ENCODE data around the gene CPED1.
"Not testable (repeated sequence)": the region's sequence is repeated elsewhere in the genome, so short reads cannot be mapped to it uniquely, and the experiment has no call there.

Gene CPED1

DNA sequence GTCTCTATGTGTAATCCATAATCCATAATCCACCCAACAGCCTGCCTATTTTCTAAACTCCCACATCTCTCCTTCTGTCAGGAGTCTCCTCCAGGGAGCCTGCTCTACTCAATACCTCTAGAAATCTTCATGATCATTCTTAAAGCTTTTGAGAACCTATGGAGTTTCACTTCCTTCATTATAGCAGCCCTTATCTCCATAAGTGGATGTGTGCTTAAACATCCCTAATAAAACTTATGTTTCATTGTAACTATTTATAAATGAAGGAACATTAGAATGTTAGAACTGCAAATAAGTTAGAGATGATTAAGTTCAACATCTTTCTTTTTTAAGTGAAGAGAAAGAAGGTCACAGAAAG is 8.5 kb downstream of the CPED1 start:
- DNase-seq (ENCODE audit: low spot score), result no peak

DNA sequence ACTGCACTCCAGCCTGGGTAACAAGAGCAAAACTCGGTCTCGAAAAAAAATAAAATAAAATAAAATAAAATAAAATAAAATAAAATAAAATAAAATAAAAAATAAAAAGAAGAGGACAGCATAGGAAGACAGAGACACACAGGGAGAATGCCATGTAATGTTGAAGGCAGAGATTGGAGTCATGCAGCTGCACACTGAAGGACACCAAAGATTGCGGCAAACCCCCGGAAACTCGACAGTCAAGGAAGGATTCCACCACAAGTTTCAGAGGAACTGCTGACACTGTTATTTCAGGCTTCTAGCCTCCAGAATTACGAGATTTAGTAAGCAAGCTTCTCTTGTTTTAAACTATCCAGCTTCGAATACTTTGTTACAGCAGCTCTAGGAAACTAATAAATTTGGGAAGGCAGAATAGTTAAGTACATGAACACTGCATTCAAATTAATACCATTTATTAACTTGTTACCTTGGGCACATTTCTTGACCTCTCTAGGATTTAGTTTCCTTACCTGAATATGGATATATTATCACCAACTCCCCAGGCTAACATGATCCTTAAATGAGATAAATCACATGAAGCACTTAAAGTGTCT is 9.5 kb downstream of the CPED1 start:
- DNase-seq (ENCODE audit: low spot score), result no peak

DNA sequence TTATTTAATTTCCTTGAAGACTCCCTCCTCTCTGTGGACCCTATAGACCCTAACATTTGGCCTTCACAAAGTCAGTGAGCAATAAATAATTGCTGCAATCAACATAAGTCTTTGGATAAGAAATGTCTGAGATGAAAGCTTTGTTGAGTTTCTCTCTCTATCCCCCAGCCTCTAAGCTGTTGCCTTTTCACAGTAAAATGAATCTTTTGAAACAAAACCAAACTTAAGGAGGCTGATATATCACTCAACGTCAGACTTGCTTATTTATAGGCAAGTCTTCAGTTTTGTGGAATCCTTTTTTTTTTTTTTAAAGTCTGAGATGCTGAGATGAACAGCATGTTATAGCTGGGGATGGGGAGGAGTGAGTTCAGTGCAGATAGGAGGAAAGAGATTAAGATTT is 10.0 kb downstream of the CPED1 start:
- DNase-seq (ENCODE audit: low spot score), result no peak

DNA sequence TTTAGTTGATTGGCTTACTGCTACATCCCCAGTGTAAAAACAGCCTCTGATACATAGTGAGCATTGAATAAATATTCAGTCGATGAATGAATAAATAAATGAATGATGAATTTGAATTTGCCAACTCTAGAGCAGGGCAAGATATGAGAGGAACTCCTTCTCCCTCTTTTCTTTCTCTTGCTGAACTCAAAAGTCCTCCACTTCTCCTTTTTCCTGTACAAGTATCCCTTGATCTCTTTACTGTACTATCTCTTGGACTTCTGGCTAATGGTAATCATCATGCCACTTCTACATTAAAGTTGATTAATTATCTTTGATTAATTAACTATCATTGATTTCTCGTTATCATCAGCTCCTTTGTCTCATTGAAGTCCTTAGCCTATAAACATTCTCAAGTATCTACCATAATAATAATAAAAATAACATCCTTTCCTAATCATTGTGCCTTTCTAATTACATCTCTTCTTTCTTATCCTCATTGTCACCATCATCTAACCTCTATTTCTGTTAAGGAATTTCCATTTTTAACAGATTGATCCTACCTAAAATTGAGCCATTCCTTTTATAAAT is 10.6 kb downstream of the CPED1 start:
- no peak for DNase-seq (ENCODE audit: low spot score)

DNA sequence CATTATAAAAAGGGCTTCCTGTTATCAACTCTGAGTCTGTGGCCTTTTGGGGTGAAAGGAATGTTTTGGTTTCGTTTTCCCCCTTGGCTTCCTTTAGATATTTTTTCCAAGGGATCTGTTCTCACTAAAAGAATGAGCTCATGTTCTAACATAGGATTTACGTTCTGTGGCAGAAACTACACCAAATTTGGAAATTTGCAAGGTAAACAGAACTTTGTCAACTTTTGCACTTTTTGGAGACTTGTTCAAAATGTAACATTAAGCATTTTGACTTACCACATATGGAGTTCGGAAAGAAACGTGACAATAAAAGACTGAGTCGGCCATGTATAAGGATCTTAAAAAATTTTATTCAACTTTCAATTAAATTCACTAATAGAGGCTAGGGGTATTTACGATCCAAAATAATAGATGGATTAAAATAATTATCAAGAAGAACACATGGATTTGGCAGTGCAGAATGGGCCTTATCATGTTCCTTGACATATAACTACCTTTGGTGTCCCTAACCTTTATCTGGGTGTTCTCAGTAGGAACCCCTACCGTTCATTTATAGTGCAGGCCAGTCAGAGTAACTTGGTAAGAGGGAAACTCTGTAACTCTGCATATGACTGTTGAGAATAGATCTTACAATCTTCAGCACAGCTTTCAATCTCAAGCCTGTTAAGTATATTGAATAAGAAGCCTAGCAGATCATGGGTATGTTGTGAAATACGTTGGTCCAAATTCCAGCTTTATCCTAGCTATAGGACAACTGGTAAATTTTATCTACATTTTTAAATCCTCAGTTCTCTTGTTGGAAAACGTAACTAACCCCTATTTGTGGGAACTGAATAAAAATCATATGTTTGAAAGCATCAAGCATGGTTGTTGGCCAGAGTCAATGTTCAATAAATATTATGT is 11.8 kb downstream of the CPED1 start:
- no peak for DNase-seq (ENCODE audit: low spot score)

DNA sequence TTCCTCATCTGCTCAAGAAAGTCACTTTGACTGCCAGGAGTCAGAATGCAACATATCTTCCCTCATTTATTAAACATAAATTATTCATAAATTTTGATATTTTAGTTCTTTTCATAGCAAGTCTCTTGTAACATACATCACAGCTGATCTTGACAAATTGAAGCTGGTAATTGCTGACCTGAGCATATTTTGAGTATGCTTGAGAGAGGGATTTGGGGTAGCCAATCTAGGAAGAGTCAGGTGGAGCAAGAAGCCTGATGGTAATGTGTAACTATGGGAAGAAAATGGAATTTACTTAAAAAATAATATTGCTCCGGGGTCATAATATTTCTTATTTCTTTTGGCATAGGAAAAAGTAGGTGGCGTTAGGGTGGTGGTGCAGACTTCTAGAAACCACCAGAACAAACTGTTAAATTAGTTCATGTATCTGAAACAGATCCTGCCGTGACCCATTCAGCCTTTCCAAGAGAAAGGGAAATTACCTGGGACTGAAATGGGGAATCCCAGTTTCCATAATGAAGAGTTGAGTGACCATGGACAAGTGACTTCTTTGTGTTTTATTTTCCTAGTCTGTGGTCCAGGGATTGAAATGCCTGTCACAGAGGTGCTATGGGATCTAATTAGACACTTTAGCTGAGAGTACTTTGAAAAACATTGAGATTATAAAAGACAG is 12.9 kb downstream of the CPED1 start:
- no peak for DNase-seq (ENCODE audit: low spot score)

DNA sequence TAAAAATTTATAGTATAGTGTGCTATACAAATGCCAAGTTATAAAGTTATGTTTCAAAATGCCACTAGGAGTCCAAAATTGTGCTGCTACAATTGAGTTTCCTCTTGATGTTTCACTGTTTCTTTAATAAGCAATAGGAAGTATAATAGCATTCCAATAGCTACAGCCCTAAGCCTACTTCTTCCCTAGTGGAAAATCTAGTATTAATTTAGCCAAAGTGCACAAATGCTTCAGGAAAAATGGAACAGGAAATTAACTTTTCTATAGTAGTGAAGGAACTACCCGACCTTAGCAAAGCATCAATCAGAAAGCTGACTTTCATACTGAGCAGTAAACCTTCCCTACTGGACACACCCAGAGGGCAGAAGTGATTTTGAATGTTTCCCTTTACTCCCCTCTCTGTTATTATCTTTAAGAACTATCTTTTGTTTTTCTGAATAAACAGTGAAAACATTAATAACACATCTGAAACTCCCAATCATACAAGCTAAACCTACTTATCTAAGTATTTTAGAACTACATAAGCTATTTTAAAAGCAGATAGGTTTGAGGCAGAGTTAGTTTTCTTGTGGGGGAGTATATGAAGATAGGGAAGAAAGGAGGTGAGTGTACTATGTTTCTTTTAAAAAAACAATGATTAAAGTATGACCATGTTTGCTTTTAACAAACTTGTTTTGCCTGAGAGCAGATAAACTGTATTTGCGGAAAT is 13.7 kb downstream of the CPED1 start:
- no peak for DNase-seq (ENCODE audit: low spot score)

DNA sequence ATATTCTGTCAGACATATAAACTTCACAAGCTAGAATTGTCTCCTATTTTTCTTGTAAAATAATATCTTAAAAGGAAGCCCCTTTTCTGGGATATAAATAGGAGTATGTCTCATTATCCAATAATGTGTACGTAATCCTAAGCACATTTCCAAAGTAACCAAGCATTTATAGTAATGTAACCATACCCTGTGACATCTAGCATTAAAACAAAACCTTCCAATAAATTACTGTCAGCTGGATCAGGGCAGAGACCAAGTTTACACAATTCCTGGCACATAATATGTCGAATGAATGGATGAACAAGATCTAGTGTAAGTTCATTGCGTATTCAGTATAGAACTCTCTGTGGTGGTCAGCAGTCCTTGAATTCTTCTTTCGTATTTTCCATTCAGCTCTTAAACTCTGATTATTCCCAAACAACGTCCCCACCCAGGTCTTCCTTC is 14.3 kb downstream of the CPED1 start:
- no peak for DNase-seq (ENCODE audit: low spot score)

DNA sequence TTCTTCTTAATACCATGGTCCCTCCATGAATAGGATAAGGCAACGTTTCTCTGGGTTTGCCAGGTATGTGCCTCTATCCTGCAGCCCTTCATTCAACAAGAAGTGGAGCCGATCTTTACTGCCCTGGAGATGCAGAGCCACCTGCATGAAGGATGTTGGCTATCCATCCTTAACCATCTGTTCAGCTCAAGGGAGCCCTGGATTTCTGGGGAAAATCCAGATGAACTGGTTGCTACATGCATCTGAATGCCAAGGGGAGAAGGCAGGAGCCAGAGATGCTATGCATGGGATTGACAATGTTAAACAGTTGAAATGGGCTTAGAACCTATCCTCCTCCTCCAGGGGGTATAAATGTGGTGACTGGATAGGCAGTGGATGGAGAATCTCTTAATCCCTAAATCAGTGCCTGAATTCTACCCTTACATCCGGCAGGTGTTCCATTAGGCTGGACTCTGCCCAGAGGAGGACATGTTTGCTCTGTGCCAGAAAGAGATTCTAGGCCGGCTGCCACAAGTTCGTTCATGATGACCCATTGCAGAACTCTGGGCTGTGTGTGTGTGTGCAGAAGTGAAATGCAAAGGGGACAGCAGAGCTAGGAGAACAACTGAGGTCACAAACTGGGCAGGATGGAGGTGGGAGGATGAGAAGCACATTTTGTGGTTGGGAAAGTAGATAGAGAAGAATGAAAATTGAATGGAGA is 15.6 kb downstream of the CPED1 start:
- no peak for DNase-seq (ENCODE audit: low spot score)

DNA sequence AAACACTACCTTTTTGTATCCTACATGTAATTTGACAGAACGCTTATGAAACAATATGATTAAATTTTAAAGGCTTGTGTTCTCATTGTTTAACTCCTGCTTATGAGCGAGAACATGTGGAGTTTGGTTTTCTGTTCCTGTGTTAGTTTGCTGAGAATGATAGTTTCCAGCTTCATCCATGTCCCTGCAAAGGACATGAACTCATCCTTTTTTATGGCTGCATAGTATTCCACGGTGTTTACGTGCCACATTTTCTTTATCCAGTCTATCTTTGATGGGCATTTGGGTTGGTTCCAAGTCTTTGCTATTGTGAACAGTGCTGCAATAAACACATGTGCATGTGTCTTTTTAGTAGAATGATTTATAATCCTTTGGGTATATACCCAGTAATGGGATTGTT is 16.5 kb downstream of the CPED1 start:
- not testable (repeated sequence) for DNase-seq (ENCODE audit: low spot score)

DNA sequence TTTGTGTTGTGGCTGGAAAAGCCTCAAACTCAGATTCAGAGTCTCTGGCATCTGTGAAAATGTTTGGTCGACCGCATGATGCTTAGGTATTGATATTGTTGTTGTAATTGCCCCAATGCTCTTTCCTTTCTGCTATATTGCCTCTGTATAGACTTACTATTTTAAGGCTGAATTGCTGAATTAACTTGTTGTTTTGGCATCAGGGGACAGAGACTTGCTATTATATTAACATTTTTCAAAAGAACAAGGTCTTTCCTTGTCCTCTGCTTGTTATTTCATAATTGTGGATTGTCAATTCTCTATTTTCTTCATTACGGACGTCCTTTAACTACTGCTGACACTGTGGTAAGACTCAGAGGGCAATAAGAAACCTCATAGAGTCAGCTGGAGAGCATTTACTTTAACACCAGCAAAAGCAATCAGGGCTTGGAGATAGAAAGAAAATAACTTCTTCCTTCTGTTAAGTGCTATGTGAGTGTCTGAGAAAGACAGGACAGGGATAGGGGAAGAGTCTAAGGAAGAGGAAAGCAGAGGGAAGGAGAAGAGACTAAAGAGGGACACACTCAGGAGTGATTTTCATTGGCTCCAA is 17.6 kb downstream of the CPED1 start:
- no peak for DNase-seq (ENCODE audit: low spot score)

DNA sequence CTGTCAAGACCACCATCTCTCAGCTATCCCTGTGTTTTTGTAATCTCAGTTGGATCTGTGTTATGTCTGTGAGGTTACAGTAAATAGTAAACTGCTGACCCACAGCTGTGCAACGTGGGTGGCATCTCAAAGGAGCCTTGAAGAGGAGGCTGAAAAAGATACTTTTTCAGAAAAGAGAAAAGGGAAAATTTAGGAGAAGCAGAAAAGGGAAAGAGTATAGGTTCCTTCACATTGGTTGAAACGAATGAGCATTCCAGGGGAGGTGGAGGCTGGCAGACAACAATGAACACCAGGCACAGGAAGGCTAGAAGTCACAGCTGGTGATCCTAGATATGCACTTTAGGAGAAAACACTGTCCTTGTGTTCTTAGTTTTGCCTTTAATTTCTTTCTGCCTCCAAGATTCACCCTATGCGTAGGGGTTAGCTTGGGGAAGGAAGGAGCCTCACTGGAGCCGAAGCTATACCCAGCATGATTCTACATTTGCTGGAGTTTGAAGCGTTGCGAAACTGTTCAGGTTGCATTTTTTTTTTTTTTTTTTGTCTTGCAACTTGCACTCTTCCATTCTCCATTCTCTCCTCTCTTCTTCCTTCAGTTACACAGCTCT is 18.3 kb downstream of the CPED1 start:
- no peak for DNase-seq (ENCODE audit: low spot score)

DNA sequence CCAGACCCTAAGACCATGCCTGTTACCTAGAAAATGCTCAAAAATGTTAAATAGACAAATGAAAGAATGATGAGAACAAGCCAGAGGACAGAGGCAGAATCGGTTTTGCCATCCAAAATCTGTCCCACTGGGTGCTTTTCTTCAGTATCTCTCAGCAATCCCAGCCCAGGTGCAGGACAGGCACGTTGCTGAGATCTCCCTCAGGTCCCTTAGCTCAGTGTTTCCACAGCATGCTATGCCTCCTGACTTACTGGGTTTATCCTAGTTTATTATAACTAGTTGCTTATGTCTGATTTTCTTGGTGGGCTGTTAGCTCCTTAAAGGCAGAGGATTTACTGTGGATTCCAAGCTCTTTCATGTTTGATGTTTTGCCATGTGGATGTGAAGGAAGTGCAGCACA is 20.3 kb downstream of the CPED1 start:
- no peak for DNase-seq (ENCODE audit: low spot score)

DNA sequence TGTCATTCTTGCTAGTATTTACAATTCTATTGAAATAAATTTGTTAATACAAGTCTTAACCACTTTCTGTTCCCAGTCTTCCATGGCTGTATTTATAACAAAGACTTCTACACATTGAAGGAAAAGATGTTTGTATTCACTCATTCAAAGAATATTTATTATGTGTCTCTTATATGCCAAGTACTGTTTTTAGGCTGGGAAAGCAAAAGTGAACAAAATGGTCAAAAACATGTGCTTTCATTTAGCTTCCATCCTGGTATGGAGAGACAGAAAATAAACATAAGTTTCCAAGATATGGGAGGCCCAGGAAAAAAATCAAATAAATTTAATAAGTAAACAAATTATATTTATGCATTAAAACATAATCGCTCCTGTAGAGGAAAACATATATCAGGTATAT is 22.9 kb downstream of the CPED1 start:
- no peak for DNase-seq (ENCODE audit: low spot score)

DNA sequence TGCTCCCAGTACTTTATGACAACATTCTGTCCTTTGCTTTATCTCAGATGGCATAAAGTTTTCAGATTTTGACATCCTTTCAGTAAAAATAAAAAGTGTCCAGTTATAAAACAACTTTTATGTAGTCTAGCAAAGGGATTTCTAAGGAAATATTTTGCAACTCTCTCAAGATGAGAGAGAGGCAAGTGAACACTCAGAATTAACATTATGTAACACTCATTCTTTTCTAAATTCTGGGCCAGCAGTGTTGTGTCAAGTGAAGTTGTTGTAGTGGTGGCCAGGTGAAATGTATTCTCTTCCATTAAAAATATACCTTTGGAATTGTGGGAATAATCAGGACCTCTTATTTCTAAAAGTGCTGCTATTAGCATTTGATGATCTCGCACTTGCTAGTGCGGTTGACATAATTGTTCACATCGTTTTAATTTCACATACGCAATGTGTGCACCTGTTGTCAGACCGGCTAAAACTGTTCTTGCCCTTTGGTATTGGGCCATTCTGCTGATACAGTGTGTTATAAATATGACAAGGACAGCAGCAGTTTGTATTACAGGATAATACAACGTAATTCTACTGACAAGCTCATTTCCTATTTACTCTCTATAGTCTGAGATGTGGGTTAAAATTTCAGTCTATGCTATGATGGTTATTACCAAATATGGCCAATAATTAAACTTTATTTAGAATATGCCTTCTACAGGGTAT is 23.8 kb downstream of the CPED1 start:
- DNase-seq (ENCODE audit: low spot score), result no peak

DNA sequence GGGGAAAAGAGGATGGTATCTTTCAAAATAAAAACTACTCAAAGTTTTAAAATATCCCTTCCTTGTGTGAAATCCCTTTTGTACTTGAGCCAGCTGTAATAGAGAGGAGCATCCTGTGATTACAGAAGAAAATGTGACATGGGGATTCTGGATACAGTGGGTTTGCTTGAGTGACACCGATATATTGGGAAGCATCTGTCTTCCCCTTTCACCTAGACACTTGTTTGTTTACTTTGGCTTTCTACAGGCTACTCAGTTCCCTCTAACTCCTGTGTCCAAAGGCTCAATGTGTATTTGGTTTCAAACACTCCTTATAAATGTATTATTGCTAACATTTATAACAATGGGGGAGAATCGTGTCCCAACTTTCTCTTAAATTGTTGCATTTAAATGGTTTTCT is 24.4 kb downstream of the CPED1 start:
- no peak for DNase-seq (ENCODE audit: low spot score)

DNA sequence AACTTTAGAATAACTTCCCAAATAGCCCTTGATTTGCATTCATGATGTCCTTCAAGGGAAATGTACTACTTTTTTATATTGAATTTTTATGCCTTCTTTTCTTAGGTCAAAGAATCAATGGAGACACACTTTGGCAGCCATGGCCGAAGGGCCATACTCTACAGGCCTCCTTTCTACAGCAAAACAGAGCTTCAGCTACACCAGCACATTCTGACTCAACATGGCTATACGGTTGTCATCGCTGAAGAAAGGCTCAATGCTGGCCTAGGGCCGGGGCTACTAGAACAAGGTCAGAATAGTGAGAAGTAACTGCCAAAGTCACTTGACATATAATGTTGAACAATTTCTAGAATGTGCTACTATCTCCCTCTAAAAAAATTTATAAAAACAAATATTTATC is 27.0 kb downstream of the CPED1 start:
- no peak for DNase-seq (ENCODE audit: low spot score)

DNA sequence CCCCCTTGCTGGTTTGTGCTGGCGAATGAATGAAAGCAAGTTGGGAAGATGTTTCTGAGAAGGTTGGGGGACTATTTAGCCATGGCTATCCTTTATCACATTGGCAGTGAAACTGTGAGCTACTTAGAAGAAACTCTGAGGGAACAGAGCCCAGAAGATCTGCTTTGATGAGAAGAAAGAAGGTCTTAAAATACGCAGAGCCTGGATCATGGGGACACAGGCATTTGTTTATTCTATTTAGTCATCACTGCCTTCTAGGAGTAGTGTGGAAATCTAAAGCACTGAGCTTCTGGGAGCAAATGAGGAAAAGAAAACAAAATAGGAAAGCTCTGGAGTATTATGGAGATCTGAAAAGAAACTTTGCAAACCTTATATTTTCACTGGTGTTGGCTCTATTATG is 28.5 kb downstream of the CPED1 start:
- DNase-seq (ENCODE audit: low spot score), result no peak

DNA sequence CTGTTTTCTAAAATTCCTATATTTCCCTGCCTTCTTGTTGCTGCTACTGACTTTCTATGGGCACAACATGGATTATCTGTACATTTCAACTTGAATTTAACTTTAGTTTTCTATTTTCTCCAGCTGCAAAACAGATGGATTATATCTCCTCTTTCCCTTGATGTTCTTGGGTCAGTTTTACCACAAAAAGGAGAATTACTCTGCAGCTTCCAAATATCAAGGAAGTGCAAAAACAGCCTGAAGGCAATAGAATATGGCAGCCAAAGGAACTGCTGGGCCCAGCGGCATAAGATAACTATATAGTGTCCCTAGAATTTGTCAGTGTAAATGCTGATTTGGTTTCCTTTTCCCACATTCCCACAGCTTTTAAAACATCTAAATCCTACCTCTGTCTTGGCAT is 29.1 kb downstream of the CPED1 start:
- DNase-seq (ENCODE audit: low spot score), result no peak

DNA sequence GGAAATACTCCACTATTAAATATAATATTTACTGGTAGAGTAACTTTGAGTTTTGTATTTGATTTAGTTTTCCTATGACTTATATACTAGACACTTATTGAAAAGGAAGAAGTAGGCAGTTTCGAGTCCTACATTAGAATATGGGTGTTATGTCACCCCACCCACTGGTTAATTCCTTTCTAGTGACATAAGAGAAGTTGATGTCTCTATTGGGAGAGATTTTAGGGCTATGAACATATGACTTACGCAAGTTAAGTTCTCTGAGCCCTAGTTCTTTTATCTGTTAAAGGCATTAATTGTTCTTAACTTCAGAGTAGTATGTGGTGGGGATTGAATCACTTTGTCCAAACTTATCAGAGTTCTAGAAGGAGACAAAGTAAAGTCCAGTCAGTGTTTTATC is 30.5 kb downstream of the CPED1 start:
- no peak for DNase-seq (ENCODE audit: low spot score)
